MV-4-11 (cell line): ENCODE measurements around the gene METTL3.
"Not testable (repeated sequence)": the region's sequence is repeated elsewhere in the genome, so short reads cannot be mapped to it uniquely, and the experiment has no call there.

Experiments used
- DNase-seq: peaks from one replicate; lab custom pipeline; 2025; lab: John Stamatoyannopoulos, UW

Gene METTL3

DNA sequence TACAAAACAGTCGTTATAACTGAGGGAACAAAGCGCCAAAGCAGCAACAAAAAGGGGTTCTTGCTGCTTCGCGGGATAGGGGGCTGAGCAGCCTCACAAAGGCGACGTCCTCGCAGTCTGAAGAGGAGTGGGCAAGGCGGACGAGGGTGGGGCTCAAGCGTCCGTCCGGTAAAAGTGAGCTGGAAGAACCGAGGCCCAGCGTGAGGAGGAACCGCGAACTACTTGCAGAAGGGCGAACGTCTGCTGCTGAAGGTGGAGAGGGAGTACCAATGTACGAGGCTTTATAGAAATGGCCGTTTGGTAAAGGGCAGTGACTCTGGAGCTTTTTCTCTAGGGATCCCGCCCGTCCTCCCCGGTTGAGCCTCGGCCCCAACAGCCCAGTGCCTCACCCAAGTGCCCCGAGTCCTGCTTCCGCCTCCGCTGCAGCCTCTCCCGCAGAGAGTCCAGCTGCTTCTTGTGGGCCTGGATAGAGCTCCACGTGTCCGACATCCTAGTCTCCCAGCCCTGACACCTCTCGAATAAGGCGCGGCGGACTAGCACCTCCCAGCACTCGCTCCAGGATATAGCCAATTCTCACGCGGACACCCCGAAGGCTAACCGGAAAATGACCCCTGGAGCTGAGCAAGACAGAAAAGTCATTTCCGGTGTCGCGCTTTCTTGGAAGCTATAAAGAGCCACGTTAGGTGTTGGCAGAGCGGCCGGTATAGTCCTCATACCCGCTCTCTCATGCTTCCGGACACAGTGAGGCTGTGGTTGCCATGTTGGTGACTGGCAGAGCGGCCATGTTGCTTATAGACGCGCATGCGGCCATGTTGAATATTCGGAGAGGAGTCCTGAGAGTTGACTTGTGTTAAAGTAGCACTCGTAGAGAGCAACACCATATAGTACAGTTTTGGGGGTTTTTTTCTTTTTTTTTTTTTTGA lies at the start of gene METTL3:
Gene METTL3, minus strand, starts transcription at position 606 of the 923 bp plus-strand sequence. Its CDS starts 117 bp downstream, at position 489.
- DNase-seq, result peak; percentile 99

GRCh38 chr14:21558703-21559170 lies 47.6 kb upstream of the METTL3 start:
- no peak for DNase-seq

GRCh38 chr14:21557084-21557901 lies 46.2 kb upstream of the METTL3 start:
- DNase-seq, result peak; percentile 64

GRCh38 chr14:21556378-21557083 lies 45.4 kb upstream of the METTL3 start:
- no peak for DNase-seq

DNA sequence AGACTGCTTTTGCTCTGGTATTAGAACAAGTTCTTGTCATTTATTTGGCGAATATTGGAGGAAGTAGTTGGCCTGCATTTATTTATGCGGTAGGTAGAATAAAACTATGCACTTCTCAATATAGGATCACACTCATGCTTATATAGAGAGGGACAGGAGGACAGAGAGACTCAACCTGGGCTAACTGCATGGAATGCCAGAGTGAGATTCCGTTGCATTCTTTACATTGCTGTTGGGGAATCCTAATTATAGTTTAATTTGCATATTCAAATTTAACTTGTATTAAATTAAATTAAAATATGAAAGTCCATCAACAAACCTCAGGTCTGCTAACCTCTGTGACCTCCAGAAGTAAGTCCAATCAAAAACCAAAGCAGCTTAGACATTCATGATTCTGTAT lies 42.1 kb upstream of the METTL3 start:
- DNase-seq, result no peak

DNA sequence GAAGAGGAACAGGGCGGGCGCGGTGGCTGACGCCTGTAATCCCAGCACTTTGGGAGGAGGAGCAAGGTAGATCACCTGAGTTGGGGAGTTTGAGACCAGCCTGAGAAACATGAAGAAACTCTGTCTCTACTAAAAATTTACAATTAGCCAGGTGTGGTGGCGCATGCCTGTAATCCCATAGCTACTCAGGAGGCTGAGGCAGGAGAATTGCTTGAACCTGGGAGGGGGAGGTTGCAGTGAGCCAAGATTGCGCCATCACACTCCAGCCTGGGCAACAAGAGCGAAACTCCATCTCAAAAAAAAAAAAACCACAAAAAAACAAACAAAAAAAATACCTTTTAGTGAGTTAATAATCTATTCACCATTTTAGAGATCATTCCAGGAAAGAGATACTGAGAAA lies 33.4 kb upstream of the METTL3 start:
- not testable (repeated sequence) for DNase-seq

DNA sequence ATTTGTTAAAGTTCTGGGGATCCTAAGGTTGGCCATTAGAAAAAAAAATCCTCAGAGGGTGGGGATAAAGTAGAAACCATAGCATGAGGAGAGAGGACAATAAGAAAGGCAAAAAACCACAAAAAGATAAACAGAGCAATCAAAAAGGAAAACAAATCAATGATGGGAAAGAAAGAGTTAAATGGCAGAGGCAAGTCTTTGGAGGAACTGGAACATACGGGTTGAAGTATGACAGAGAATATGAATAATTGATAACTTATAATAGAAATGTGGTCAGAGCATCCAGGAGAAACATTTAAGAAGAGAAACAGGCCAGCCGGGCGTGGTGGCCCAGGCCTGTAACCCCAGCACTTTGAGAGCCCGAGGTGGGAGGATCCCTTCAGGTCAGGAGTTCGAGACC lies 32.8 kb upstream of the METTL3 start:
- no peak for DNase-seq

GRCh38 chr14:21543521-21543960 lies 32.4 kb upstream of the METTL3 start:
- DNase-seq, result no peak

GRCh38 chr14:21541413-21542074 lies 30.4 kb upstream of the METTL3 start:
- DNase-seq, result no peak

GRCh38 chr14:21539189-21539940 lies 28.2 kb upstream of the METTL3 start:
- no peak for DNase-seq

DNA sequence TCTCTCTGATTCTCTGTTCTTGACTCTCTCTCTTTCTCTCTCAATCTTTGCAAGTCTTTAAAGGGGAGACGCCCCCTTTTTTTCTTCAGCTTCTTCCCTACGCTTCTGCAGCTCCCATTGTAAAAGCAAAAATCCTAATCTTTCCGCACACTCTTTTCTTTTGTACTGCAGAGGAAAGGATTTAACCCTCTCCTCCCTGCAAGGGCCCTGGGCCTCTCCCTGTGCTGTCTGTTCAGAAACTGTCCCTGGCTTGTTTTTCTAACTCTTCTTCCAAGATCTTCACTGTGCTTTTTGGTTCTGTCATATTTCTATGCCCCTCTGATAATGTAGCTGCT lies 25.9 kb upstream of the METTL3 start:
- DNase-seq, result no peak

DNA sequence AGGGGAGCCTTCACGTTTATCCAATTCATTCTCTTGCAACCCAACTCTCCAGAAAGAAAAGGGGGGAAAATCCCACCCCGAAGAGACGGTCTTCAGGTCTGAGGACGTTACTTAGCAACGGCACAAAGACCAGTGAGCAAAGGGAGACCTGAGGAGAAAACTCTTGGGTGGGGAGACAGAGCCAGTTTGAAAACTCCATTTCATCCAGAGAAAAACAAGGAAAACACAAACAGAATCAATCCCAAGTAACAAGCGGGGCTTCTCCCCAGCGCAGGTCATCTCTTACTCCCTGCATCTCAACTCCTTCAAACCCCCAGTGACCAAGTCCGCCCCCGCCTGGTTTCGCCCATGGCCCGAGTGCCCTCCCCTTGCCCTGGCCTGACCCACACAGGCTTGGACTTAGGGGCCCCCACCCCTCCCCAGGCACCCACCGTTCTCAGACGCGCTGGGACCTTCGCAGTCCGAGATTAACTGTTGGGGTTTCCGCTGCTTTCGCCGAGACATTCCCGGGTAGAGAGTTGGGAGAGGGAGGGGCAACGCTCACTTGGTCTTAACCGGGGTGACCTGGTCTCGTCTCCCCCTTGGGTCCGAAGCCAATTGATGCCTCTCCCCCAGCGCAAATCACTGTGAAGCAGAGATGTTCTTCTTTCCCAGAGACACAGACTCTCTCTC lies 25.4 kb upstream of the METTL3 start:
- no peak for DNase-seq

DNA sequence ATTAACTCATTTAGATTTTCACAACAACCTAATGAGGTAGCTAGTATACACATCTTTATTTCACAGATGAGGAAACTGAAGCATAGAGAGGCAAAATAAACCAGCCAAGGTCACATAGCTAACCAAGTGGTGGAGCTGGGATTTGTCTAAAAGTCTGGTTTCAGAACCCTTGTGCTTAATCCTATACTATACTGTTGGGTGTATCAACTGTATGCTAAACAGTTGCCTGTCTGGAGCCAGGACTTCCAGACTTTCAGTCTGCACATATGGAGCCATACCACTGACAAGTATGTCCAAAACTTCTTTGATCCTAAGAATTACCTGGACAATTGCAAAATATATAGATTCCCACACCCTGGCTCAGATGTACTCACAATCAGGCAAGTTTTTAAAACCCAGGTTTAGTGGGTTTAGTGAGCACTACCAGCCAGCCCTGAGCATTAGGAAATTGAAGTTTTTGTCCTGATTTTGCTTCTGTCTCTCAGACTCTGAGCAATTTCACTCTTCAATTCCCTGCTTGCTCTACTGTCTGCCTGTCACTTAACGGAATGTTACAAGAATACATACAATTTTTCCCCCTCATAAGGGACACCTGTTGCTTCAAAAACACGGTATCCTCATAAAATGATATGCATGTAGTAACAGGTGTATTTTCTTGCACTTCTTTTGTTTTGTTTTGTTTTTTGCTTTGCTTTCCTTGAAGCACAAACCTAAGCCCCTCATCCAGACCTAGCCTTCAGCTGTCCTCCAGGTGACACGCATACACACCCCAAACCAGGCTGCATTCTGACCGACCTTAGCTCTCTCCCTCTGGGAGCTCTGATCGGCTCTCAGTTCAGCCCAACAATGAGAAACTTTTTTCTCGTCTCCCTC lies 24.6 kb upstream of the METTL3 start:
- DNase-seq, result no peak

DNA sequence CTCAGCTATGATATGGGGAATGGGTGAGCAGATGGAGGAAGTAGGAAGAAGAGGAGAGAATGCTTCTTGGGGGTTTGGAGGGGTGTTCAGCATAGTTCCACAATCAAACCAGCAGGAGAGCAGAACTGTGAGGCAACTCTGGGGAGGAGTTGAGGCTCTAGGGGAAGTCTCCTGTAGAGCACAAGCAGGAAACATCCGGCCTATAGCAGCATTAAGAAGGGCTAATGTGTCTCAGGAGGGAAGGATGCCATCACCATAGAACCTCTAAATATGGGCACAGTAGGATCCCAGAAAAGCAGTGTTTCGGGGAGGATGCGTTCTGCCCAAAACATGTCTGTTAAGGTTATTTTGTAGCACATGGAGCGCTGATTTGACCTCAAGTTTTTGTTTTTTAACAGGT lies 23.4 kb upstream of the METTL3 start:
- DNase-seq, result peak; percentile 28

GRCh38 chr14:21533294-21533693 lies 22.2 kb upstream of the METTL3 start:
- no peak for DNase-seq

DNA sequence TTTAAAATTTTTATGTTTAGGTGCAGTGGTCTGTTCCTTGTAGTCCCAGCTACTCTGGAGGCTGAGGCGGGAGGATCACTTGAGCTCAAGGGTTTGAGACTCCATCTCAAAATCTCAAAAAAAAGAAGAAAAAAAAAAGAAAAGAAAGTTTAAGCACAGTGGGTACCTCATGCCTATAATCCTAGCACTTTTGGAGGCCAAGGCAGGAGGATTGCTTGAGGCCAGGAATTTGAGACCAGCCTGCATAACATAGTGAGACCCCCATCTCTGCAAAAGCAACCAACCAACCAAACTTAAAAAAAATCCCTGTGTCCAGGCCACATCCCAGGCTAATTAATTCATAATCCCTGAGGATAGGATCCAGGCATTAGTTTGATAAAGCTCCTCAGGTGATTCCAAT lies 18.4 kb upstream of the METTL3 start:
- no peak for DNase-seq

DNA sequence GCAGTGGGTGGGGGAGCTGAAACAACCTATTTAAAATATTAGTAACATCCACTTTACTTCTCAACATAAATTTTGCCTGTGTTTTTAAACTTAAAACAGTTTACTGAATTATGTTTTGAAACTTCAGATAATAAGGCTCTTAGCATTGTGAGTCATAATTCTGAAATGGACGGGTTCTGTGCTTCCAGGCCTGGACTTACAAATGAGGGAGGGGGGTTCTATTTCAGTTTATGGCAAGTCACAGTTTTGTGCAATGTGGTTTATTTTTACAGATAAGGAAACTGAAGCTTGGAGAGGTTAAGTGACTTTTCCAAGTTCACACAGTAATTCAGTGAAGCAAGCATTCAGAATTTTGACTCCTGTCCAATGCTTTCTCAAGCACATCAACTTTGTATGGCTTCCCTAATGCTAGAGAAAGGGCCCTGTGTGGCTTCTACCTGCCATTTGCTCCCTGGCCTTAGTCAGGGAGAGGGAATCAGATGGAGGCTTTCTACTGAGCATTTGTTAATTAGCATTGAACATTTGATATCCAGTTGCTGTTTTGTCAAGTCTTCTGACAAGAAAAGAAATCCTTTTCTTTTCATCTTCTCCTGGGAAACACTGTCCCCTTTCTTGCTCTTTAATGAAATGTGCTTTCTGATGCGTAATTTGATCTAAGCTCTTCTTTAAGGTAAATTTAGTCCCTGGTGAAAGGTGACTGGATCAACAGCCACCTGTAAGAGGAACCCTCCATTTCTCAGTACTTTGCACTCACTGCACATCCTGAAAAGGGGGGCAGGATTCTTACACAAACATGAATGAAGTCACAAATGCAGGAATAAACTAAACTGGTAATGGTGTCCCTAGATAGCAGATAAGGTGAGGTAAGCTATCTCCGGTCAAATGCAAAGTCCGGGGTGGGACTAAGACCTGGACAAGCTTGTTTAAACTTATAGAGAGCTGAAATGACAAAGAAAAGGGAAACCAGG lies 17.5 kb upstream of the METTL3 start:
- peak; percentile 22 for DNase-seq

DNA sequence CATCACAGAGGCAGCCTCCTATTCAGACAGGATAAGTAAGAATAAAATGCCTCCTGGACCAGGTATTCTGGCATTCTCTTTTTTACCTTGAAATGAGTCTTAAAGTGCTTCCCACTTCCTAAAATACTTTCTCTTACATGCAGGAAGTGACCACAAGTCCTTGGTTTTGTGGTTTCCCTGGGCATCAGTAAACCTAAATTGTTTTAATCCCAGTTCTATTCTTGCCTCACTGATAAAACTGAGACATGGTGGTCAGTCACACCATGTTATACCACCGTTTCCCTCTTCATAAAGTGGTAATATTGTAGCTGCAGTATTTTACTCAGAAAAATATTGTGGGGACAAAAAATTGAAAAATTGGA lies 16.2 kb upstream of the METTL3 start:
- DNase-seq, result peak; percentile 61
